ENCODE results near the gene CCDC170. TPM values are rescaled to one million over a fixed set of nuclear protein-coding genes. Genes with fewer than 3 reads are reported as not detected.

The CCDC170 gene
- total RNA-seq, 1 donor from 2014 or later: 1.9 TPM

DNA sequence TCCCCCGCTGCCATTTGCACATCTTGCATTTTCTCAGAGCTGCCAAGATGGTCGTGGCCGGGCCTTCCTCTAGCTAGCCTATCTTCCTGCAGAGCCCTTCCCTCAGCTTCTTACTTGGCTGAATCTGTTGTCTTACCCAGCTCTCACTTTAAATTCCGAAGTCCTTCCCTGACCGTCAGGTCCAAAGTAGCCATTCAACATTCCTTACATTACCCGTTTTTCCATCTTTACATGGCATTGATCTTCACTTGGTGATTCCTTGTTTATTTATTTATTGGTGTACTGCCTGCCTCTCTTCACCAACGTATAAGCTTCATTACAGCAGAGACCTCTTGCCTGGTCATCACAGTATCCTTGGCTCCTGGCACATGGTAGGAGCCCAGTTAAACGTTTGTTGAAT, 176.3 kb downstream of the CCDC170 start:
- no peak for DNase-seq (ENCODE audit: extremely low spot score, unreplicated experiment)
- Mint-ChIP-seq H3K4me3 (no peak overlapping the region), H3K9me3 (no peaks in the 10 kb centered on the region), H3K36me3 (no peaks in the 10 kb centered on the region), H3K27me3 (no peaks in the 10 kb centered on the region), H3K4me1 (ENCODE audit: unreplicated experiment) (peaks cover 6% of the 10 kb centered on the region), H3K27ac (no peak overlapping the region)
- TF ChIP-seq, protein P1, sequence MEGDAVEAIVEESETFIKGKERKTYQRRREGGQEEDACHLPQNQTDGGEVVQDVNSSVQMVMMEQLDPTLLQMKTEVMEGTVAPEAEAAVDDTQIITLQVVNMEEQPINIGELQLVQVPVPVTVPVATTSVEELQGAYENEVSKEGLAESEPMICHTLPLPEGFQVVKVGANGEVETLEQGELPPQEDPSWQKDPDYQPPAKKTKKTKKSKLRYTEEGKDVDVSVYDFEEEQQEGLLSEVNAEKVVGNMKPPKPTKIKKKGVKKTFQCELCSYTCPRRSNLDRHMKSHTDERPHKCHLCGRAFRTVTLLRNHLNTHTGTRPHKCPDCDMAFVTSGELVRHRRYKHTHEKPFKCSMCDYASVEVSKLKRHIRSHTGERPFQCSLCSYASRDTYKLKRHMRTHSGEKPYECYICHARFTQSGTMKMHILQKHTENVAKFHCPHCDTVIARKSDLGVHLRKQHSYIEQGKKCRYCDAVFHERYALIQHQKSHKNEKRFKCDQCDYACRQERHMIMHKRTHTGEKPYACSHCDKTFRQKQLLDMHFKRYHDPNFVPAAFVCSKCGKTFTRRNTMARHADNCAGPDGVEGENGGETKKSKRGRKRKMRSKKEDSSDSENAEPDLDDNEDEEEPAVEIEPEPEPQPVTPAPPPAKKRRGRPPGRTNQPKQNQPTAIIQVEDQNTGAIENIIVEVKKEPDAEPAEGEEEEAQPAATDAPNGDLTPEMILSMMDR (conservative IDR thresholded peaks at IDR 0.05): no peak

Other genes with a start within 250 kb of the CCDC170 start
- gene ZBTB2, start 102.5 kb upstream of the CCDC170 start, total RNA-seq (ENCODE audit: low replicate concordance): 13.5 and 14.8 TPM in 2 replicates
- gene RMND1, start 41.9 kb upstream of the CCDC170 start, total RNA-seq (ENCODE audit: low replicate concordance): 22.7 and 28.6 TPM in 2 replicates

All from type B pancreatic cell (in vitro differentiated cells).